ENCODE results near the gene AMER3. TPM values are rescaled to one million over a fixed set of nuclear protein-coding genes. Genes with fewer than 3 reads are reported as not detected.

The AMER3 gene
- total and polyA plus RNA-seq, 4 donors, result not detected

DNA sequence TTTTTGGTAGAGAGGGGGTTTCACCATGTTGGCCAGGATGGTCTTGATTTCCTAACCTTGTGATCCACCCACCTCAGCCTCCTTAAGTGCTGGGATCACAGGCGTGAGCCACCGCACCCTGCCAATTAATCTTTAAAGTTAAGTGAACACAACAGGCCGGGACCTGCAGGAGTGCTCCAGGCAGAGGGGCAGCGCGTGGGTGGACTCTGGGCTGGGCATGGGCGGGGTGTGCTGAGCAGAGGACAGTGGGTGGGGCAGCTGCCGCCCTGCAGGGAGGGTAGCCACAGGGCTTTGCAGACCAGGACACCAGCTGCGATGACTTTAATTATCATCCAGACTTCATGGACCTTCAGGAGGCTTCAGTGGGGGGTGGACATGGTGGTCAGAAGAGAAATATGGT lies 35.3 kb upstream of the AMER3 start:
- Histone ChIP-seq H3K9ac (ENCODE audit: low read depth in 1 of 2, low read length in 2 of 2) (no peak overlapping the region), H3K4me1 (ENCODE audit: control insufficient read depth in 4 of 4, insufficient read depth in 4 of 4, low read length in 3 of 4) (no peaks in the 10 kb centered on the region), H3K36me3 (ENCODE audit: control insufficient read depth in 4 of 4, insufficient read depth in 3 of 4, low read depth in 1 of 4, low read length in 3 of 4) (no peaks in the 10 kb centered on the region), H3K27ac (ENCODE audit: low read depth in 1 of 2, low read length in 2 of 2) (no peak overlapping the region), H3K4me3 (ENCODE audit: low read depth in 1 of 3, low read length in 3 of 3) (no peak overlapping the region), H3K9me3 (ENCODE audit: control insufficient read depth in 4 of 4, low read length in 3 of 4) (peaks cover 0 to 7% (median 0%) of the 10 kb centered on the region in 4 donors), H3K27me3 (ENCODE audit: control insufficient read depth in 4 of 4, insufficient read depth in 4 of 4, low read length in 3 of 4) (no peaks in the 10 kb centered on the region)
- WGBS, result 81% methylated on average over 8 of the region's 8 CpGs
- TF ChIP-seq NR2F2 (IDR thresholded peaks at IDR 0.05) (no peak), TAF1 (conservative IDR thresholded peaks at IDR 0.05) (no peak), EGR1 (IDR thresholded peaks at IDR 0.05; ENCODE audit: low read depth in 2 of 2) (no peak), HNF4G (IDR thresholded peaks at IDR 0.05) (no peak)
- TF ChIP-seq, protein P1, sequence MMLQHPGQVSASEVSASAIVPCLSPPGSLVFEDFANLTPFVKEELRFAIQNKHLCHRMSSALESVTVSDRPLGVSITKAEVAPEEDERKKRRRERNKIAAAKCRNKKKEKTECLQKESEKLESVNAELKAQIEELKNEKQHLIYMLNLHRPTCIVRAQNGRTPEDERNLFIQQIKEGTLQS (IDR thresholded peaks at IDR 0.05), result no peak
- TF ChIP-seq, protein P2, sequence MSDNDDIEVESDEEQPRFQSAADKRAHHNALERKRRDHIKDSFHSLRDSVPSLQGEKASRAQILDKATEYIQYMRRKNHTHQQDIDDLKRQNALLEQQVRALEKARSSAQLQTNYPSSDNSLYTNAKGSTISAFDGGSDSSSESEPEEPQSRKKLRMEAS (IDR thresholded peaks at IDR 0.05), result no peak
- TF ChIP-seq, protein P3, sequence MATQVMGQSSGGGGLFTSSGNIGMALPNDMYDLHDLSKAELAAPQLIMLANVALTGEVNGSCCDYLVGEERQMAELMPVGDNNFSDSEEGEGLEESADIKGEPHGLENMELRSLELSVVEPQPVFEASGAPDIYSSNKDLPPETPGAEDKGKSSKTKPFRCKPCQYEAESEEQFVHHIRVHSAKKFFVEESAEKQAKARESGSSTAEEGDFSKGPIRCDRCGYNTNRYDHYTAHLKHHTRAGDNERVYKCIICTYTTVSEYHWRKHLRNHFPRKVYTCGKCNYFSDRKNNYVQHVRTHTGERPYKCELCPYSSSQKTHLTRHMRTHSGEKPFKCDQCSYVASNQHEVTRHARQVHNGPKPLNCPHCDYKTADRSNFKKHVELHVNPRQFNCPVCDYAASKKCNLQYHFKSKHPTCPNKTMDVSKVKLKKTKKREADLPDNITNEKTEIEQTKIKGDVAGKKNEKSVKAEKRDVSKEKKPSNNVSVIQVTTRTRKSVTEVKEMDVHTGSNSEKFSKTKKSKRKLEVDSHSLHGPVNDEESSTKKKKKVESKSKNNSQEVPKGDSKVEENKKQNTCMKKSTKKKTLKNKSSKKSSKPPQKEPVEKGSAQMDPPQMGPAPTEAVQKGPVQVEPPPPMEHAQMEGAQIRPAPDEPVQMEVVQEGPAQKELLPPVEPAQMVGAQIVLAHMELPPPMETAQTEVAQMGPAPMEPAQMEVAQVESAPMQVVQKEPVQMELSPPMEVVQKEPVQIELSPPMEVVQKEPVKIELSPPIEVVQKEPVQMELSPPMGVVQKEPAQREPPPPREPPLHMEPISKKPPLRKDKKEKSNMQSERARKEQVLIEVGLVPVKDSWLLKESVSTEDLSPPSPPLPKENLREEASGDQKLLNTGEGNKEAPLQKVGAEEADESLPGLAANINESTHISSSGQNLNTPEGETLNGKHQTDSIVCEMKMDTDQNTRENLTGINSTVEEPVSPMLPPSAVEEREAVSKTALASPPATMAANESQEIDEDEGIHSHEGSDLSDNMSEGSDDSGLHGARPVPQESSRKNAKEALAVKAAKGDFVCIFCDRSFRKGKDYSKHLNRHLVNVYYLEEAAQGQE (IDR thresholded peaks at IDR 0.05), result no peak
- no peak for DNase-seq (ENCODE audit: low spot score)

DNA sequence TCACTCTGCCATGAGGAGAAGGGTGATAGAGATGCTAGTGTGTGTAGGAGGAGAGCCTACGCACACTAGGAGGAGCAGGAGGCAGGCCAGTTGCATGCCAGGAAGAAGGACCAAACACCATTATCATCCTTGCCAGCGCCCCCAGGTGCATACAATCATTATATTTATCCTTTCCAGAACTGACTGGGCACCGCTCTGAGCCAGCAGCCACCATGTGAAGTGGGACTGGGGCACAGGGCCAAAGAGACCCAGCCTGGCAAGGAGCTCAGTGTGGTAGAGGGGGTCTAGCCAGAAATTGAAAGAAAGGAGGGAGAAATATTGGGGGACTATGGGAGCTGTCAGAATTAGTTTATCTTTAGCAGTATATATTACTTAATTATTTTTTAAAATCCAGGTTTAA lies 34.8 kb upstream of the AMER3 start:
- 77% methylated on average over 3 of the region's 3 CpGs for WGBS
- Histone ChIP-seq H3K4me1 (ENCODE audit: control insufficient read depth in 4 of 4, insufficient read depth in 4 of 4, low read length in 3 of 4) (no peaks in the 10 kb centered on the region), H3K9ac (ENCODE audit: low read depth in 1 of 2, low read length in 2 of 2) (no peak overlapping the region), H3K4me3 (ENCODE audit: low read depth in 1 of 3, low read length in 3 of 3) (no peak overlapping the region), H3K9me3 (ENCODE audit: control insufficient read depth in 4 of 4, low read length in 3 of 4) (peaks cover 0 to 7% (median 0%) of the 10 kb centered on the region in 4 donors), H3K27ac (ENCODE audit: low read depth in 1 of 2, low read length in 2 of 2) (no peak overlapping the region), H3K36me3 (ENCODE audit: control insufficient read depth in 4 of 4, insufficient read depth in 3 of 4, low read depth in 1 of 4, low read length in 3 of 4) (no peaks in the 10 kb centered on the region), H3K27me3 (ENCODE audit: control insufficient read depth in 4 of 4, insufficient read depth in 4 of 4, low read length in 3 of 4) (peaks cover 0 to 3% (median 0%) of the 10 kb centered on the region in 4 donors)
- TF ChIP-seq HNF4G (IDR thresholded peaks at IDR 0.05) (no peak), NR2F2 (IDR thresholded peaks at IDR 0.05) (no peak), RXRA (IDR thresholded peaks at IDR 0.05) (no peak), GABPA (IDR thresholded peaks at IDR 0.05 in 1 of 2, conservative IDR thresholded peaks at IDR 0.05 in 1 of 2) (no peak), EGR1 (IDR thresholded peaks at IDR 0.05; ENCODE audit: low read depth in 2 of 2) (no peak)
- TF ChIP-seq, protein P4, sequence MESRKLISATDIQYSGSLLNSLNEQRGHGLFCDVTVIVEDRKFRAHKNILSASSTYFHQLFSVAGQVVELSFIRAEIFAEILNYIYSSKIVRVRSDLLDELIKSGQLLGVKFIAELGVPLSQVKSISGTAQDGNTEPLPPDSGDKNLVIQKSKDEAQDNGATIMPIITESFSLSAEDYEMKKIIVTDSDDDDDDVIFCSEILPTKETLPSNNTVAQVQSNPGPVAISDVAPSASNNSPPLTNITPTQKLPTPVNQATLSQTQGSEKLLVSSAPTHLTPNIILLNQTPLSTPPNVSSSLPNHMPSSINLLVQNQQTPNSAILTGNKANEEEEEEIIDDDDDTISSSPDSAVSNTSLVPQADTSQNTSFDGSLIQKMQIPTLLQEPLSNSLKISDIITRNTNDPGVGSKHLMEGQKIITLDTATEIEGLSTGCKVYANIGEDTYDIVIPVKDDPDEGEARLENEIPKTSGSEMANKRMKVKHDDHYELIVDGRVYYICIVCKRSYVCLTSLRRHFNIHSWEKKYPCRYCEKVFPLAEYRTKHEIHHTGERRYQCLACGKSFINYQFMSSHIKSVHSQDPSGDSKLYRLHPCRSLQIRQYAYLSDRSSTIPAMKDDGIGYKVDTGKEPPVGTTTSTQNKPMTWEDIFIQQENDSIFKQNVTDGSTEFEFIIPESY (IDR thresholded peaks at IDR 0.05), result no peak
- DNase-seq (ENCODE audit: low spot score), result no peak

DNA sequence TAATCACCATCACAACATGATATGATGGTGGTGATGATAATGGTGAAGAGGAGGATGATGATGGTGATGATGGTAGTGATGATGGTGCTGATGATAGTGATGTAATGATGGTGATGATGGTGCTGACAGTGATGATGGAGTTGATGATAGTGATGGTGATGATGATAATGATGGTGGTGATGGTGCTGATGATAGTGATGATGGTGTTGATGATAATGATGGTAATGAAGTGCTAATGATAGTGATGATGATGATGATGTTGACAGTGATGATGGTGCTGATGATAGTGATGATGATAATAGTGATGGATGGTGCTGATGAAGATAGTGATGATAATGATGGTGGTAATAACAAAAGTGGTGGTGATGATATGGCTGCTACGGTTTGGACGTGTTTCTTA lies 30.9 kb upstream of the AMER3 start:
- no peak overlapping the region for H3K4me3 ChIP-seq (ENCODE audit: low read depth in 1 of 3, low read length in 3 of 3)
- 67% methylated on average over 2 of the region's 2 CpGs for WGBS
- no peak for TF ChIP-seq HNF4A (conservative IDR thresholded peaks at IDR 0.05)
- no peak for TF ChIP-seq RAD21 (IDR thresholded peaks at IDR 0.05)
- TF ChIP-seq FOXA2 (IDR thresholded peaks at IDR 0.05), result no peak
- TF ChIP-seq, protein P2 (IDR thresholded peaks at IDR 0.05), result no peak
- TF ChIP-seq FOXA1 (IDR thresholded peaks at IDR 0.05), result no peak
- no peak for TF ChIP-seq TAF1 (conservative IDR thresholded peaks at IDR 0.05)
- TF ChIP-seq, protein P1 (IDR thresholded peaks at IDR 0.05), result no peak
- TF ChIP-seq RXRA (IDR thresholded peaks at IDR 0.05), result no peak
- TF ChIP-seq EGR1 (IDR thresholded peaks at IDR 0.05; ENCODE audit: low read depth in 2 of 2), result no peak
- TF ChIP-seq, protein P4 (IDR thresholded peaks at IDR 0.05), result no peak
- no peak for TF ChIP-seq SP1 (IDR thresholded peaks at IDR 0.05)
- TF ChIP-seq YY1 (IDR thresholded peaks at IDR 0.05), result no peak
- TF ChIP-seq GABPA (IDR thresholded peaks at IDR 0.05 in 1 of 2, conservative IDR thresholded peaks at IDR 0.05 in 1 of 2), result no peak
- TF ChIP-seq JUND (IDR thresholded peaks at IDR 0.05), result no peak
- TF ChIP-seq HNF4G (IDR thresholded peaks at IDR 0.05), result no peak

More for the DNA sequence above, 30.9 kb upstream of the AMER3 start:
- Histone ChIP-seq H3K27ac (ENCODE audit: low read depth in 1 of 2, low read length in 2 of 2) (no peak overlapping the region), H3K9me3 (ENCODE audit: control insufficient read depth in 4 of 4, low read length in 3 of 4) (peaks cover 0 to 7% (median 0%) of the 10 kb centered on the region in 4 donors), H3K9ac (ENCODE audit: low read depth in 1 of 2, low read length in 2 of 2) (no peak overlapping the region), H3K27me3 (ENCODE audit: control insufficient read depth in 4 of 4, insufficient read depth in 4 of 4, low read length in 3 of 4) (peaks cover 0 to 15% (median 6%) of the 10 kb centered on the region in 4 donors), H3K4me1 (ENCODE audit: control insufficient read depth in 4 of 4, insufficient read depth in 4 of 4, low read length in 3 of 4) (peaks cover 0 to 3% (median 0%) of the 10 kb centered on the region in 4 donors), H3K36me3 (ENCODE audit: control insufficient read depth in 4 of 4, insufficient read depth in 3 of 4, low read depth in 1 of 4, low read length in 3 of 4) (no peaks in the 10 kb centered on the region)
- DNase-seq (ENCODE audit: low spot score), result no peak

Measured in liver (tissue), 9 donors.